HG03175 (cell line): ENCODE data around the gene TRIM47.

Experiments used
- ATAC-seq: cut with Tn5 transposase; IDR thresholded peaks from one replicate; pipeline ENCODE4 v1.9.1; 2021; ENCODE audit warnings: mild to moderate bottlenecking, moderate library complexity; ENCODE audit not compliant: unreplicated experiment

Gene TRIM47

GRCh38 chr17:75834279-75834920, 44.0 kb downstream of the TRIM47 start:
- ATAC-seq, result no peak

GRCh38 chr17:75832652-75833400, 45.6 kb downstream of the TRIM47 start:
- ATAC-seq, result no peak

- ATAC-seq, result no peak
These were observed 46.2 kb downstream of the TRIM47 start for GRCh38 chr17:75832164-75832651.

- ATAC-seq, result no peak
These were observed 47.3 kb downstream of the TRIM47 start for GRCh38 chr17:75831032-75831571.

GRCh38 chr17:75830164-75831031, 48.0 kb downstream of the TRIM47 start:
- ATAC-seq, result no peak

GRCh38 chr17:75829747-75830146, 48.6 kb downstream of the TRIM47 start:
- no peak for ATAC-seq

GRCh38 chr17:75828741-75829140, 49.6 kb downstream of the TRIM47 start:
- ATAC-seq, result no peak

- no peak for ATAC-seq
These were observed 50.3 kb downstream of the TRIM47 start for GRCh38 chr17:75828076-75828400.

GRCh38 chr17:75827308-75828075, 50.9 kb downstream of the TRIM47 start:
- peak; percentile 59 for ATAC-seq

- ATAC-seq, result no peak
These were observed 51.6 kb downstream of the TRIM47 start for GRCh38 chr17:75826561-75827307.

GRCh38 chr17:75825748-75826370, 52.5 kb downstream of the TRIM47 start:
- no peak for ATAC-seq

GRCh38 chr17:75825149-75825552, 53.2 kb downstream of the TRIM47 start:
- ATAC-seq, result no peak

- ATAC-seq, result no peak
These were observed 53.7 kb downstream of the TRIM47 start for GRCh38 chr17:75824666-75825065.
